Lower leg skin (tissue), 3 donors: Measurements from ENCODE around the gene ANKRD33.

Experiments
- POLR2A ChIP-seq, 2 donors: fragments of 450-650 bp; IDR thresholded peaks; one replicate each; pipeline ENCODE4 v1.6.1; 2016 to 2017; ENCODE audit warnings: antibody characterized with exemption in 2 of 2, mild to moderate bottlenecking in 1 of 2, moderate library complexity in 1 of 2
- TF ChIP-seq, protein P1 (sequence below), 3 donors: fragments of 450-650 bp; IDR thresholded peaks; one replicate each; pipeline ENCODE4 v1.5.1; 2016; ENCODE audit warnings: antibody characterized with exemption in 3 of 3, mild to moderate bottlenecking in 3 of 3, moderate library complexity in 2 of 3

DNA sequence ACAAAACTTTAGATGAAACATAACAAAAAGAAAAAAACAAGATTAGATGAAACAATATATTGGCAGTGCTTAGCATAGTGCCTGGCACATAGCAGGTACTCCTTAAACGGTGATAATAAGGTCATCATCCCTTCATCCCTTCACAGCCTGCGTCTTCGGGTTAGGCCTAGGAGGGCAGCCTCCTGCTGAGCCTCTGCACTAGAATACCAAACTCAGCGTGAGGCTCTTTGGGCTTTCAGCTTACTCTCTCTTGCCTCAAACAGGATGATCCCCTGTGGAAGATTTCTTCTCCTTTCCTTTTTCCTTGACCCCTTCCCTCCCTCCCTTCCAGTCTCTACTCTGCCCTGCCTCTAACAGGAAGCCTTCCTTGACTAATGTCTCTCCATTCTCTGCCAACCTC, 25.0 kb upstream of the ANKRD33 start:
- no peak for TF ChIP-seq POLR2A (IDR thresholded peaks at IDR 0.05)
- TF ChIP-seq, protein P1, sequence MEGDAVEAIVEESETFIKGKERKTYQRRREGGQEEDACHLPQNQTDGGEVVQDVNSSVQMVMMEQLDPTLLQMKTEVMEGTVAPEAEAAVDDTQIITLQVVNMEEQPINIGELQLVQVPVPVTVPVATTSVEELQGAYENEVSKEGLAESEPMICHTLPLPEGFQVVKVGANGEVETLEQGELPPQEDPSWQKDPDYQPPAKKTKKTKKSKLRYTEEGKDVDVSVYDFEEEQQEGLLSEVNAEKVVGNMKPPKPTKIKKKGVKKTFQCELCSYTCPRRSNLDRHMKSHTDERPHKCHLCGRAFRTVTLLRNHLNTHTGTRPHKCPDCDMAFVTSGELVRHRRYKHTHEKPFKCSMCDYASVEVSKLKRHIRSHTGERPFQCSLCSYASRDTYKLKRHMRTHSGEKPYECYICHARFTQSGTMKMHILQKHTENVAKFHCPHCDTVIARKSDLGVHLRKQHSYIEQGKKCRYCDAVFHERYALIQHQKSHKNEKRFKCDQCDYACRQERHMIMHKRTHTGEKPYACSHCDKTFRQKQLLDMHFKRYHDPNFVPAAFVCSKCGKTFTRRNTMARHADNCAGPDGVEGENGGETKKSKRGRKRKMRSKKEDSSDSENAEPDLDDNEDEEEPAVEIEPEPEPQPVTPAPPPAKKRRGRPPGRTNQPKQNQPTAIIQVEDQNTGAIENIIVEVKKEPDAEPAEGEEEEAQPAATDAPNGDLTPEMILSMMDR (IDR thresholded peaks at IDR 0.05) = no peak
